T-helper 9 cell (primary cell): ENCODE data around the gene BSG.

Experiments
- DNase-seq: peaks from one replicate; pipeline ENCODE4 v3.0.0-alpha.2; 2020
- total RNA-seq, 2 donors: gene quantifications; one replicate each; lab custom pipeline; 2026; lab: John Stamatoyannopoulos, UW

BSG gene
- 81.8 to 130 reads per million in 2 donors for total RNA-seq

- peak; percentile 98 for DNase-seq
Measured at GRCh38 chr19:572140-572742, at the start of gene BSG. Gene BSG (plus strand): TSS chr19:572596. CDS start chr19:572635, 39 bp downstream.

GRCh38 chr19:522726-523125 is 49.7 kb upstream of the BSG start:
- no peak for DNase-seq

GRCh38 chr19:524062-524674 is 48.2 kb upstream of the BSG start:
- no peak for DNase-seq

- no peak for DNase-seq
Measured at GRCh38 chr19:525029-525428, 47.4 kb upstream of the BSG start.

- no peak for DNase-seq
Measured at GRCh38 chr19:525857-526419, 46.5 kb upstream of the BSG start.

GRCh38 chr19:530134-531008 is 42.0 kb upstream of the BSG start:
- DNase-seq, result no peak

- peak; percentile 85 for DNase-seq
Measured at GRCh38 chr19:531009-531752, 41.2 kb upstream of the BSG start.

GRCh38 chr19:531753-532560 is 40.4 kb upstream of the BSG start, which contains the start of gene CDC34:
Gene CDC34 (plus strand): TSS chr19:531760. CDS start chr19:531932, 172 bp downstream.
- no peak for DNase-seq

GRCh38 chr19:532561-533363 is 39.6 kb upstream of the BSG start:
- peak; percentile 33 for DNase-seq

GRCh38 chr19:533364-534058 is 38.9 kb upstream of the BSG start:
- DNase-seq, result no peak

- no peak for DNase-seq
Measured at GRCh38 chr19:534088-534487, 38.3 kb upstream of the BSG start.

GRCh38 chr19:535017-535835 is 37.2 kb upstream of the BSG start:
- DNase-seq, result no peak

- no peak for DNase-seq
Measured at GRCh38 chr19:536031-536880, 36.1 kb upstream of the BSG start.

GRCh38 chr19:536881-537404 is 35.5 kb upstream of the BSG start:
- no peak for DNase-seq

- DNase-seq, result no peak
Measured at GRCh38 chr19:538641-539428, 33.6 kb upstream of the BSG start.

- DNase-seq, result no peak
Measured at GRCh38 chr19:539429-540030, 32.9 kb upstream of the BSG start.
